ELR (cell line): ENCODE measurements around the gene WIPI1.

Source experiments
- DNase-seq: peaks from one replicate; pipeline ENCODE4 v3.0.0-alpha.2; 2015; ENCODE audit warnings: low read depth

WIPI1 gene

DNA sequence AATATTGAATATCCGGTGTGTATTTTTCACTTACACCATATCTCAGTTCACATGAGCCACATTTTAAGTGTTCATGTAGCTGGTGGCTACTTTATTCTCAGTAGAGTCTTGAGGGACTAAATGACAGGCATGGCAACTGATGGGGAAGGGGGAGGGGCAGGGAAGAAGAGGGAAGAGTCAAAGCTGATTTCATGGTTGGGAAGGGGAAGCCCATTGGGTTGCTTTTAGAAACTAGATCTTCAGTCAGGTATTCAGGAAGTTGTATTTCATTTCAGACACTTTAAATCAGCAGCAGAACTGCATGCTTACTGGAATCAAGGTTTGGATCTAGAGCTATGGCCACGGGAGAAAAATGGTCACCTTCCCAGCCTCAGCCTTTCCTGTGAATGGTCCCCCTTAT, 2.9 kb upstream of the WIPI1 start:
- no peak for DNase-seq

DNA sequence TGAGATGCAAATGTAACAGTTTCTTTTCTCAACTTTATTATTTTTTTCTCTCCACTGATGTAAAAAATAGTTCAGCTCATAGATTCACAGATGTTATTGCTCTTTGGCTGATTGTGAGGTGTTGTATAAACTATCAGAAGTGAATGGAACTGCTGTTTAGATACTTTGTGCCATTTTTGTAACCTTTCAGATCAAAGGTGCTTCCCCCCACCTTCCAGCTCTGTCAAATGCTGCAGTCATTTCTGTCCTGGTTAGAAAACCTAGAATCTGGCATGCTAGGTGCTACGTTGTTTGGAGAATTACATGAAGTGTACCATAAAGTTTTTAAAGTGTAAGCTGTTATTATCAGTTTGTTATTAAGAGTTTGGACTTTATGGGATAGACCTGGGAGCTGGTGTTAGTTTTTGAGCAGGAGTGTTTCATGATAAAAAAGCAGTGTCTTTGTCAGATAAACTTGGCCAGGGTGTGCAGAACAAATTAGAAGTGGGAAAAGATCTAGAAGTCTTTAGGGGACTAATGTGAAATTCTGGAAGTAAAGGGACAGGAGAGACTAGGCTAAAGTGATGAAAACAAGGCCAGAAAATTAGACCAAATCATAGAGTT, 1.8 kb upstream of the WIPI1 start:
- no peak for DNase-seq

DNA sequence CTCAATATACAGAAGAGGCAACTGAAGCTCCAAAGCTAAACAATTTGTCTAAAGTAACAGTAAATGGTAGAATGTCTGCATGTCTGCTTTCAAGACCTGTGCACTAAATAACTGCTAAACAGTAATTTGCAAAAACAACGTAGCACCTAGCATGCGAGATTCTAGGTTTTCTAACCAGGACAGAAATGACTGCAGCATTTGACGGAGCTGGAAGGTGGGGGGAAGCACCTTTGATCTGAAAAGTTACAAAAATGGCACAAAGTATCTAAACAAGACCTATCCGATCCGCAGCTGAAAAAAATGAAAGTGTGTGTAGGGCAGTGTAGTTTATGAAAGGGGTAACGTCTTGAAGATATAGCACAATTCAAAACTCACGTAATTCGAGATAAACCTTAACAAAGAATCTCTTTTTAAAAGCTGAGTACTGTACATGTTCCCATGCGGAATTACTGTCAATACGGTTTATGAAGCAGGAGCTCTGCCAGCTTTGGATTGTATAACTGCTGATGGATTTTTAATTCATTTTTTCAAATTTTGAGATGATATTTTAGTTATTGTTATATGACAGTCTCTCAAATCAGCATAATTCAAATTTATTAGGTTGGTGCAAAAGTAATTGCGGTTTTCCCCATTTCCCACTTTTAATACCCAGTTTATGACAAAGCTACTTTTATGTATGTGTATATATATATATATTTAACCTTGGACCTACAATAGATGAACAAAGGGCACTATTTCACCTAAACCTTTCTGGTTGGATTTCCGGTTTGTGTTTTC, 1.2 kb upstream of the WIPI1 start:
- DNase-seq, result no peak

DNA sequence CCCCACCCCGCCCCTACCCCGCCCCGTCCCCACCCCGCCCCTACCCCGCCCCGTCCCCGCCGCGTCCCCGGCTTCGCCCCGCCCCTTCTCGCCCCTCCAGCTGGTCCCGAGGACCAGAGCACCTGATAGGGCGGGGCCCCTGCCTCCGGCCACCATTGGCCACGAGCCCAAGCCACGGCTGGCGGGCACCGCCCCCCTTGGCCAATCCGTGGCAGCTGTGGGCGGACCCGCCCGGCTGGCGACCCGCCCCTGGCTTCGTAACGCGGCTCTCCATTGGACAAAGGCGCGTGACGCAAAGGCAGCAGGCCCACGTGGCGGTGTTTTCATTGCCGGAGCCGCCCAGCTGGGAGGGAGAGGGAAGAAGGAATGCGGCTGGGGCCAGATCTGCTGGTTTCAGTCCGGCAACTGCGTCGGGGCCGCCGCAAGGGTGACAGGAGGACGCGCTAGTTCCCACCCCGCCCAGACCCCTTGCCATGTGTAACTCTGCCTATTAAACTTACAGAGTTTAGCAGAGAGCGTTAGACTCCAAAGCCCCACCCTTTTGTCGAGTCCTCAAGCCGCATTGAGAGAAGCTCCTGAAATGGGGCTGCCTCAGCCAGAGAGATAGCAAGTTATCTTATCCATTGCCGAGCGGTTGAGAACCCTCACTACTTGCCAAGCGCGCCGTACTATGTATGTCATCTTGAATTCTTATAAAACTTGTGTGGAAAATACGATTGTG, 403 bp upstream of the WIPI1 start:
- peak; percentile 99 for DNase-seq

DNA sequence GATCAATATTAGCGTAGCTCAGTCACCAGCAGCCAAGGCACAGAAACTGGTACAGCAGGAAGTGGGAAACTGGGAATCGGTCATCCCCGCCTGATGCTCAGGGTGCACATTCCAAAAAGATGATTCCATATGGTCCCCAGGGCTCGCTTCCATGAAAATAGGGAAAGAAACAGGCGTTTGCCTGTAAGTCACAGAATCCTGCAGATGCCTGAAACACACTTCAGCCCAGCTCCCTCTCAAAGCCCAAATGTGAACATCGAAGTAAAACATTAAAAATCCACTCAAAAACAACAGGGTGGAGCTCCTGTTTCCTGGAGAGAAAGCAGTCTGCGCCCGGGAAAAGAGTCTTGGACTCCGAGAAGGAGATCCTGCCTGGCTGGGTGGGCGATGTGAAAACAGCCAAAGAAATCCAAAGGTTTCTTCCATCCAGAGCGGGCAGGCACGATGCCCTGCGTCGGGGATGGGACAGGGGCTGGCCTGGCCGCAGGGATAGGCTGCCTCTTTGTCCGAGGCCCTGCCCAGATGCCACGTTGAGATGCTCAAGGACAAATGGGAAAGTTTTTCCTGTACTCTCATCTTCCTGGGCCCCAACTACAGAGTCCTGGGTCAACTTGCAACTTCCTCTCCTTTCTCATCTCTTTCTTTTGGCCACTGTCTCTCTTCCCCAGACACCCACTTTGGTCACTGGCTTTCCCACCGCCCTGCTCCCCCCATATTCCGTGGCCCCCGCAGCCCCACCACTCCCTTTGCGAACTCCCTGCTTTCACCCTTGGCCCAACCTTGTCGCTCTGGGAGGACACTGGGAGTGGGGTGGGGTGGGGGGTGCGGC, 743 bp downstream of the WIPI1 start:
- DNase-seq, result peak; percentile 93

DNA sequence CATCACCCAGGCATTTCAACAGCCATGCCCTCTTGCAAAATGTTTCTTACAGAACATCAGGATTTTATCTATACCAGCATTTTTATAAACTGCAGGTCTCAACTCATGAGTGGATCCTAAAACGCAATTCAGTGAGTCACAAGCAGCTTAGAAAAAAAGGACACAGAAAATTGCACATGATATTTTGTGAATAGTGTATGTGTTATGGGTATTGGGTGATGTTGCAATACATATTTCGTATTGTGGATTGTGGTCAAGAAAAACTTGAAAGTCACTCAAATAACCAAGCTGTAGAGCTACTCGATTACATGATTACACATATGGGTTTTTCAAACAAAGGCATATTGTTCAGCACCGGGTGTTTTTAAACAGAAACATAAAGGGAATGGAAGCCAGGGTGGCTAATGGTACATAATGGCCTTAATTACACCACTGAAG, 1.4 kb downstream of the WIPI1 start:
- peak; percentile 83 for DNase-seq

DNA sequence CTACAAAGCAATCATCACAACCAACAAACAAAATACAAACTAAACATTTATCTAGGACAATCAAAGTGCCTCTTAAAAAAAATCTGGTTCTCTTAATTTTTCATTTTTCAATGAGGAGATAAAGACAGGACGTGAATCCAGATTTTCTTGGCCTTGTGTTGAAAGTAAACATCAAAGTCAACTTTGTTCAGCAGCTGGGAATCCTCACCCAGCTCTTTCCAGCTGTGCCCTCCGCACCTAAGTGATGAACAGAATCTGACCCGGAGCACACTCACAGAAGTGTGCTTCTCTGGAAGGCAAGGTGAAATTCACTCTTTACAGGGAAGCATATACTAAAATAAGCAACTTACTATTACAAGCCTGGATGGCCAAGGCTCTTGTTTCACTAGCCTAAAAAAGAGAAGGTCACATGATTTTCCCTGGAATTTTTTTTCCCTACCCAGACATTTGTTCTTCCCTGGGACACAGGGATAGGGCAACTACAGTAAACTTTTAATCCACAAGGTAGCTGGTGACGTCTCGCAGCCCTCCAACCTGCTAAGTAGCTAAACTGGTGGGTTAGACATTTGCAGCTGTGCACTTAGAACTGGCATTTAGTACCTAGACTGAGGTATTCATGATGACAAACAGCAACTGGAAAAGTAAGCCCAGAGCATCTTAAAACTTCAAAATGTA, 3.2 kb downstream of the WIPI1 start:
- DNase-seq, result no peak

DNA sequence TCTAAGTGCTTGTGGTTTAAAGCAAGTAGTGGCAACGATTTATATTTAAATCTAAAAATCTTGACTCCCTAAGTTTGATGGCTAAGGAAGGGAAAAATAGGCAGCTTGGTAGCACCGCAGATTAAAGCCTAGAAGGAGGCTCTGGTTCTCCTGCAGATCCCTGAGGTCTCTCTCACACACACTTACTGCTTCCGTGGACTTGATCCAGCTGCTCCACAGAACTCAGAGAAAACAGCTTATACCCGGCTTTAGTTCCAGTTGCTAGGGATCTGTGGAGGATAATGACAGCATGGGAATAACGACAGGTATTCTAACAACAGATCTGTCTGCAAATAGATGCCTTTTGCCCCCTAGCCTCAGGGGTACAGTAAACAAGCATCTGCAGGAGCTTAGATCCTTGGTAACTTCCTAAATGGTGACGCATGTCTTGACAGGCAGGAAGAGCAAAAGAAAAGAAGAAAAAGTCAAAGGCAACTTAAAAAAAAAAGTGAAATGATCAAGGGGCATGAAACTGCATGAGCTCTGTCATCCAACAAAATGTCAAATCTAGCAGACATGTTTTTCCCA, 4.5 kb downstream of the WIPI1 start:
- DNase-seq, result no peak

DNA sequence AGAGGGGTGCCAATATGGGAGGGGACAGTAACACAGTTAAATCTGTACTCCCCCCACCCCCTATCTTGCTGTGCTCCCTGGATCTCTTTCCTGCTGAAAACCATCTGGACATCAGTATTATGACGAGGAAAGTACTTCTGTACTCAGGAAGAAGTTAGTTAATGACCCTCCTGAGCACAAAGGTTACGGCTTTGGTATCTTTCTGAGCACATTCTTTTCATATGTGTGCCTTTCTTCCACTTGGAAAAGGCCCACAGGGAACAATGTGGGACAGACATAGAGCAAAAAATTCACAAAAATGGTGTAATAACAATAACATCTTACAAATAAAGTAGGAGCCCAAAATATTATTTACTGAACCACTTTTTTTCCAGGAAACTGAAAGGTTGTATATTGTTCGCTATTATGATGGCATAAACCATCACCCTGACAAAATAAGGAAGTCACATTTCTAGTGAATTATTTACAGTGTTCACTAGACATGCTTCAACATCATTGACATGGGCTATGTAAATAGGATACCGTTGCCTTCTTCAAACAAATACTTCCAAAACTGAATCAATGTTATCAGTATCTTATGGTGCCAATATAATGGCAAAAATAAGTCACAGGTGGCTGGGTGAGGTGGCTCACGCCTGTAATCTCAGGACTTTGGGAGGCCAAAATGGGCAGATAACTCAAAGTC, 5.5 kb downstream of the WIPI1 start:
- no peak for DNase-seq

DNA sequence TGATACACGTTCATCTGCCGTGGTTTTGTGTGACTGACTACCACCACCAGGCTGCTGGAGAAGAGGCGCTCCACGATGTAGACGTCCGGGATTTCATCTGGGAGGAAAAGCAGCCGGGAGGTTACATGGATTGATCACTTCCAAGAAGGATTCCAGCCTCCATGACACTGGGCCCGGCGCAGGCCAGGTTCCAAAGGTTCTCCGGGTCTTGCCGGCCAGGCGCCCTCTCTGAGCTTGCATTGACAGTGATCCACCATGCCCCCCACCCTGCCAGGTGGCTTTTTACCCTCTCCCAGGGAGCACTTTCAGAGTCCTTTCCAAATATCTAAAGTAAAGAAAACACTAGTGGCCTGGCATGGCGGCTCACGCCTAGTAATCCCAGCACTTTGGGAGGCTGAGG, 6.5 kb downstream of the WIPI1 start:
- DNase-seq, result no peak

DNA sequence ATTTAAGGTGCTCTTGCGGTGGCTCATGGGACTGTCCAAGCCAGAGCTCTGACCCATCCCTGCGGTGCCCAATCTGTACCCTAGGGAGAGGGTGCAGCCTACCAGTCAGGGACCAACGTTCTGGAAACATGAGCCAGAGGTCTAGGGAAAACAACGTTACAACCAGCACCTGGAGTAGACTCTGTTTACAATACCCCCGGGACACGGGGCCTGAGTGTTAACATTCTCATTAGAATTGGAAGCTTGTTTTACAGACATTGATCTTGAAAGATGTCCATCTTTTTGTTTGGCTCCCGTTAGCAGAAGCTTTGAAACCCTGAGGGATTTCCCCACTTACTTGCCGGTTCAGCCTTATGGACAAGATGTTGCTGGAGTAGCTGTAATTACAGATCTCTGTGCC, 6.9 kb downstream of the WIPI1 start:
- DNase-seq, result no peak

DNA sequence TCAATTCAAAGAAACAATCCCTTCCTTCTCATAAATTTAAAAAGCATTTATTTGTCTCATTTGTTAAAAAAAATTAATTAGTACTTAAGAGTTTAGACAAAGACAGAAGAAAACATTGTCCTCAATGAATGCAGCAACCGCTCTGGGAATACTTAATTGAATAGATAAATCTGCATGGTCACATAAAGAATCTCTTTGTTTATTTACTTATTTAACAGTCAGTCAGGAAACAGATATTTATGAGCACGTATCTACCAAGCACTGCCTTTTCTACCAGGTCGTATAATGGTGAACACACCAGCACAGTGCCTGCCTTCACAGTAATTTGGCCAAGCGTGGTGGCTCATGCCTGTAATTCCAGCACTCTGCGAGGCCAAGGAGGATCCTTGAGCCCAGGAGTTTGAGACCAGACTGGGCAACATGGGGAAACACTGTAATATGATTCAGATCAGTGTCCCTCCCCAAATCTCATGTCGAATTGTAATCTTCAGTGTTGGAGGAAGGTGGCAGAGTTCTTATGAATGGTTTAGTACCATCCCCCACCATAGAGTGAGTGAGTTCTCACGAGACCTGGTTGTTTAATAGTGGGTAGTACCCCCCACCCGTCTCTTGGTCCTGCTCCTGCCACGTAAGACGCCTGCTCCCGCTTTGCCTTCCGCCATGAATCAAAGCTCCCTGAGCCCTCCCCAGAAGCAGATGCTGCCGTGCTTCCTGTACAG, 8.1 kb downstream of the WIPI1 start:
- no peak for DNase-seq

DNA sequence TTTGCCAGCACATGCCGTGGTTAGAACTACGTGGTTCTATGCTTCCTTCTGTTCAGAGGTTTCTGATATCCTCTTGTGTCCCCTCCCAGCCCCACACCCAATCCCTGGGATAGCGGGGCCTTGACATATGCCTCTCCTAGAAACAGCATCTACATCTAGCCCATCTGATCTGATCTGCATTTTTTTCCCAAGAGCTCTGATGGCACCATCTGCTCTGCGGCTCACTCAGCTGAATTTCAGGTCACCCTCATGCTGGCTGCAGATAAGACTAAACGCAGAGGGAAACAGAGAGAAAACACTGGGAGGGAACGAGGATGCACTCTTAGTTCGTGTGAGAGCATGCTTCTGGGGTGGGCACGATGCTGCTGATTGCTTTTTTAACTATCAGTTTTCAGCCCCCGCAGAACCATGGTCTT, 10.7 kb downstream of the WIPI1 start:
- no peak for DNase-seq

DNA sequence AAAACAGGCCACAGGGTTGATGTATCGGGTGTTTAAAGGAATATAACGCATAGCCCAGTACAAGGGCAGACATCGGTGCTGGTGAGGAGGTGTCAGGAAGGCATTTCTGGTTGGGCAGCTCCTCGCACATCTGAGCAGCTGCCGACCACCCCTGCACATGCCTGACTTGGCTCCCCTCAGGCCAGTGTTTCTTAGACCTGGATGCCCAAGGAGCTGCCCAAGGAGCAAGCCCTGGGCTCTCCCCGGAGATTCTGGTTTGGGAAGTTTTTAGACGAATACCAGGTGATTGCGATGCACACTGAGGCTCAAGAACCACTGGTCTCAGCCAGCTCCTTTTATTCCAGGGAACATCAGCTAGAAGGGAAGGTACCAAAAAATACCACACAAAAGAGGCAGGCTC, 11.6 kb downstream of the WIPI1 start:
- no peak for DNase-seq

DNA sequence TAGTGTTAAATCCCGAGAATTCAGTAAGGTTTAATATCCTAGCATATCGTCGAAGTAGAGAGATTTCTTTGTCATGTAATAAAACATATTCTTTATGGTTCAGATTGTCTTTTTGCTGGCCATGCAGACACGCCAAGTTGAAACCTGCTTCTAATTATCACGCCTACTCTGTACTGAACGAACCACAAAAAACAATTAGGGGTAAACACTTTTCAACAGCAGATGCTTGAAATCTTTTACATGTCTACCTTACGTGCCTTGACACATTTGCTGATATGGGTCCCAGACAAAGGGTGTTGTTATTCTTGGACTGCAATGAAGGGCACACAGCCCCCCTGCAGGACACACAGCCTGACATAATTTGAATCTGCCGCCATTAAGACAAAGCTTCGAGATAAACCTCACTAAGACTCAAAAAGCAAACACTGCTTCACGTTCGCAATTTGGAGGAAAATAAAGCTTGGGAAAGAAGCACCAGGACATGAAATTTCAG, 13.3 kb downstream of the WIPI1 start:
- no peak for DNase-seq

DNA sequence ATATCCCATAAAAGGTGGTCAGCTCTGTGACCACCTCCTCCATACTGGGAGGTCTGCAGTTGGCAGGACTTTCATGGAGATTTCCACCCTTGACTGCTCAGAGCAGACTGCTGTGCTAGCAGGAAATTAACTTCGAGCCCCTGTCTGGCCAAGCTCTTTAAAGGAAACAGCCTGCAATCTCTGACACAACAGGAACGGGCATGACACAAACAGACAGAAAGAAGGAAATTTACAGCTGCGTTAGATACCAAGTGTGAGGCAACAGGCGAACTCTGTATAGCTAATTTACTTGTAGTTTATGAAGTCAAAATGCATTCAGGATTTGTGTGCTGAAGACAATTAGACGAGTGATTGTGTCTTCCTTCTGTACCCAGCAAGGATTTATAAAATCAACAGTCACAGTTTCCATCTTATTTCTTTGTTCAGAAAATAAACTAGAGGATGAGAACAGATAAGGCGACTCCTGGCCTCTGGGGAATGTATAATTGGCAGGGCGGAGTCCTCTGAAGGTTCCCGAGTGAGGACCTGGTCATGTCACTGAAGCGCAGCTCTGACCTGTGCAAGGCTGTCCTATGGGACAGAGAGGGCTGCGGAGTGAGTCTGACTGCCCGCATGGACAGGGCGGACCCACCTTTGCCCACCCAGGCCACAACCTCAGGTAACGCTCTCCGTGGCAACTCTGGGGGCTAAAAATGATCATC, 16.1 kb downstream of the WIPI1 start:
- no peak for DNase-seq

DNA sequence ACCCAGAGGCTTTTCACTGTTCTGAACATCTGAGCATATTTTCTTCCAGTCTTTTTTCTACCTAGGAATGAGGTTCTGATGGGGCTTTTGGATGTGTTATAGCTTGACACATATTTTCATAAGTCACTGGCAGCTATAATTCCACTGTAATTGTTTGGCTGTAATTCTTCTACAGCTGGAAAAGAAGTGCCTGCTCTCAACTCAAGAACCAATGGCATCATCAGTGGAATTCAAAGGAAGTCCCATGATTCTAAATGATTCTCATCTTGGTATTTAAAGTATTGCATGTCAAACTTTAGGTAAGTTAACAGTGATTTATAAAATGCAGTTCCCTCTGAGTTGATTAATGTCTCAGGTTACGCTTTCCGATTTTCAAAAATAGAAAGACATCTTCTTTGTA, 16.8 kb downstream of the WIPI1 start:
- no peak for DNase-seq

DNA sequence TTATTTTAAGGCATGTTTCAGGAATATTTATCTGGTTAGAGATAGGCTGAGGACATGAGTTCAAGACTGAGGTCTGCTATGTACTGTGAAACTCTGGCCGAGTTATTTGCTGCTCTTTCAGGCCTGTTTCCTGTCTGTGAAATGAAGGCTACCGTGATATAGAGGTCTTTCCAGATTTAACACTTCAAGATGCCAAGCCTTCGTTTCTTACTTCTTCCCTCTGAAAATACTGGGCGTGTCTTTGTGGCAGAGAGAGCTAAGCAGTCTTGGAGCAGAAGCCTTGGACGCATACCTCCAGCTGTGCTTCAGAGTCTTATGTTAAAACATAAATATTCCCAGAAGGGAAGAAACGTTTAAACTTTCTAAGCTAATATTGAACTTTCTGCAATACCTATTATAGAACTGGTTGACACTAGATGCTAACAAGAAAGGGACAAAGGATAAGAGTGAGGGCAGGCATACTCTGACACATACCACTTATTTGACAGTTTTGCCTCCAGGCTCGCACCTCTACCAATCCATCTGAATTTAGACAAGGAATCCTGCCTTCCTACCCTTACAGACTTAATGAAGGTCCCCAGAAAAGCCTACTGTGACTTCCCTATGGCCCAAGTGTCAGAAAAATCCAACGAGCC, 17.5 kb downstream of the WIPI1 start:
- DNase-seq, result no peak
